BLaER1 (cell line): ENCODE results near the gene NSD1.
A peak's percentile ranks its signal among the peaks of the same experiment; 100 is the strongest.
"Not testable (repeated sequence)": the region's sequence is repeated elsewhere in the genome, so short reads cannot be mapped to it uniquely, and the experiment has no call there.

Source experiments
- H3K27ac ChIP-seq: shearing (Covaris generic); formaldehyde crosslinking; 2 replicates; pipeline ENCODE4 v1.8.1; 2022
- H3K27me3 ChIP-seq: shearing (Covaris generic); formaldehyde crosslinking; 2 replicates; pipeline ENCODE4 v1.8.1; 2022
- H3K36me3 ChIP-seq: shearing (Covaris generic); formaldehyde crosslinking; 2 replicates; pipeline ENCODE4 v1.8.1; 2022
- H3K4me1 ChIP-seq: shearing (Covaris generic); formaldehyde crosslinking; 2 replicates; pipeline ENCODE4 v1.8.1; 2022
- H3K4me2 ChIP-seq: shearing (Covaris generic); formaldehyde crosslinking; 2 replicates; pipeline ENCODE4 v1.8.1; 2022
- H3K4me3 ChIP-seq: shearing (Covaris generic); formaldehyde crosslinking; 2 replicates; pipeline ENCODE4 v1.8.1; 2022
- H3K9ac ChIP-seq: shearing (Covaris generic); formaldehyde crosslinking; 2 replicates; pipeline ENCODE4 v1.8.1; 2022
- H3K9me3 ChIP-seq: shearing (Covaris generic); formaldehyde crosslinking; 2 replicates; pipeline ENCODE4 v1.8.1; 2022
- H4K20me1 ChIP-seq: shearing (Covaris generic); formaldehyde crosslinking; 2 replicates; pipeline ENCODE4 v1.8.1; 2022
- Cebpa-rat ChIP-seq: shearing (Covaris generic); IDR thresholded peaks from 2 replicates; pipeline ENCODE4 v1.8.1; 2022

Gene NSD1

DNA sequence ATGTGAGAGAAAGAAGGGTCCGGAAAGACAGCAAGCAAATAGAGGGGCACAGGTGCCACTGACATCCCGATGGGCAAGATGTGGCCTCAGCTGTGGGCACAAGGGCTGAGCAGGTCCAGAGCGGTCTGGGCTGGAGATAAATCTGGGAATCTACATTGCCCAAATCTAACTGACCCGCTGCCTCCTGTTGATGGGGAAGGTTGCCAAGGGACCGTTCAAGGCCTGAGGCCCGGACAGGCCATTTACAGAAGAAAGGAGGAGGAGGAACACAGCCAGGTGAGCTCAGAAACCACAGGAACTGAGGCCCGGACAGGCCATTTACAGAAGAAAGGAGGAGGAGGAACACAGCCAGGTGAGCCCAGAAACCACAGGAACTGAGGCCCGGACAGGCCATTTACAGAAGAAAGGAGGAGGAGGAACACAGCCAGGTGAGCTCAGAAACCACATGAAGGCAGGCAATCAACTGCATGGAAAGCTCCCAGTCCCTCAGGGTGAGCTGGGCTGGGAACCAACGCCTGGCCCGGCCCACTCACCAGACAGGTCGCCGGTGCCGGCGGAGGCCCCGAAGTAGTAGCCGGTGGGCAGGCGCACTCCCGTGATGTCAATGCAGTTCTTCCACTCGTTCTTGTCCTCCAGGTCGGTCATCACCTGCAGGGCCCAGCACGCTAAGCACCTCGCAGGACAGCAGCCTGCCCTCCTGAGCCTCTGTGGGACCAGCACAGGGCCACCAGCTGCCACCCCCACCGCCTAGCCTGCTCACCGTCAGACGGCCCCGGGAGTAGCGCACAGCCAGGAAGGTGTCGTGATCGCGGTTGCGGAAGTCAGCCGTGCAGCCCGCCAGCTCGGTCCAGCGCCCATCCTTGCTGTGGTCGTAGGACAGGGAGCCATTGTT, 203.3 kb downstream of the NSD1 start:
- H3K27ac ChIP-seq, result peak overlapping the region; percentile 96
- H3K36me3 ChIP-seq, result peaks cover 69% of the 10 kb centered on the region
- no peaks in the 10 kb centered on the region for H3K9me3 ChIP-seq
- no peak overlapping the region for H3K4me3 ChIP-seq
- peaks cover 32% of the 10 kb centered on the region for H4K20me1 ChIP-seq
- 0 out of 2 replicates have a peak overlapping the region, but pooled peaks have one; percentile 37 for H3K9ac ChIP-seq
- H3K27me3 ChIP-seq, result no peaks in the 10 kb centered on the region
- H3K4me2 ChIP-seq, result peak overlapping the region; percentile 96
- TF ChIP-seq Cebpa-rat, result no peak
- H3K4me1 ChIP-seq, result peaks cover 87% of the 10 kb centered on the region

DNA sequence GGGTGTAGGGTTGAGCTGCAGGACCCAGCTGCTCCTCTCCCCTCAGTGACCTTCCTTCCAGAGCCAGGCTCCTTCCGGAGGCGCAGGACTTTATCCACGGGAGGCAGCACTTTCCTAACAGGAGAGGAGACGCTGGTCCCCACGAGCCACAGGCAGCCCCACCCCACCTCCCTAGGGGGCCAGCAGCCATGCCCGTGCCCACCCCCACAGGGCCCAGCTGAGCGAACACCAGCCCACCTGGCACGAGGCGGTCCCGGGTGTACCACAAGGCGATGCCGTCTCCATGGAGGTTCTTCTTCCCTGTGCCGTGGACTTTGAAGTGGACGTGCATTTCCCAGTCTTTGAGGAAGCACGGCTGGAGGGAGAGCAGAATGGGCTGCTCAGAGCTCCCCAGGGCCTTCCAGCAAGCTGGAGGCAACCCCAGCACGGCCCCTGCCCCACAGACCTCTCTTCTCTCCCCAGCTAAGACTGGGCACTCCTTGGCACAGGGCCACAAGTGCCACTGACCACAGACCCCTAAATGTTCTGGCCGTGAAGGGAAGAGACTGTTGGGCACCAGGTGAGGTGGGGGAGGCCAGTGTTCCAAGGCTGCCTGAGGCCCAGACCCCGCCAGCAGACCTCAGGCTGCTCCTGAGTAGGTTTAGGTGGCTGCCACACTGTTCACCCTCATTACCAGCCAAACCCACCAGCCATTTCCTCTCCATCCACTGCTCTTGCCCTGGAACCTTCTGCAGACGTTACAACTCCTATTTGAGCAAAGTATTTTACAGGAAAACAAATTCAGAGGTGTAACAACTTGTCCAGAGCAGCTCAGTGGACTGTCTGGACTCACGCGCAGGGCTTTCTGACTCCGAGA, 204.9 kb downstream of the NSD1 start:
- peak overlapping the region; percentile 96 for H3K4me2 ChIP-seq
- H3K9ac ChIP-seq, result peak overlapping the region; percentile 62

DNA sequence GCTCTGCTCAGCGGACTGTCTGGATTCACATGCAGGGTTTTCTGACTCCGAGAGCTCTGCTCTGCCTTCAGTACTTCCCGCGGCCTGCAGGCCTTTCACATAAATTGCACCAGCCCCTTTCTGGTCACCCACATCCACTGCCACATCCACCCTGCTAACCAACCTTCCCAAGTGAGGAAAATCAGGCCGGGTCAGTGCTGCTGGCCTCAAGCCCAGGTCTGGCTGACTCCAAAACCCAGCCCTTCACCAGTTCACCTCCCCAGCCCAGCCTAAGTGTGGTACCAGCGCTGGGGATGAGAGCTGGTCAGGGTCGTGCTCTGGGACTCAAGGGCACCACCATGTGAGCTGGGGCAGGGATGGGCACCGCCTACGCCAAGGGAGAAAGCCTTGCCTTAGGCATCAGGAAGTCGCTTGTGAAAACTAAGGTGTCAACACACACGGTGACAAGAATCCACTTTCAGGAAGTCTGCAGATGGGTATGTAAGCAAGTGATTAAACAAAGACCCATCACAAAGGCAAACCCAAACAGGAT, 205.6 kb downstream of the NSD1 start:
- H4K20me1 ChIP-seq, result peaks cover 32% of the 10 kb centered on the region
- peaks cover 64% of the 10 kb centered on the region for H3K4me1 ChIP-seq
- H3K9ac ChIP-seq, result peak overlapping the region; percentile 62
- no peak overlapping the region for H3K4me3 ChIP-seq
- peaks cover 82% of the 10 kb centered on the region for H3K36me3 ChIP-seq
- H3K4me2 ChIP-seq, result peak overlapping the region; percentile 96
- H3K9me3 ChIP-seq, result no peaks in the 10 kb centered on the region
- peak overlapping the region; percentile 96 for H3K27ac ChIP-seq
- no peak for TF ChIP-seq Cebpa-rat
- no peaks in the 10 kb centered on the region for H3K27me3 ChIP-seq

More for the DNA sequence above, 204.9 kb downstream of the NSD1 start:
- Histone ChIP-seq H3K4me1 (peaks cover 71% of the 10 kb centered on the region), H3K27me3 (no peaks in the 10 kb centered on the region), H3K36me3 (peaks cover 80% of the 10 kb centered on the region), H4K20me1 (peaks cover 32% of the 10 kb centered on the region), H3K27ac (peak overlapping the region; percentile 96), H3K9me3 (no peaks in the 10 kb centered on the region), H3K4me3 (no peak overlapping the region)
- TF ChIP-seq Cebpa-rat, result no peak

DNA sequence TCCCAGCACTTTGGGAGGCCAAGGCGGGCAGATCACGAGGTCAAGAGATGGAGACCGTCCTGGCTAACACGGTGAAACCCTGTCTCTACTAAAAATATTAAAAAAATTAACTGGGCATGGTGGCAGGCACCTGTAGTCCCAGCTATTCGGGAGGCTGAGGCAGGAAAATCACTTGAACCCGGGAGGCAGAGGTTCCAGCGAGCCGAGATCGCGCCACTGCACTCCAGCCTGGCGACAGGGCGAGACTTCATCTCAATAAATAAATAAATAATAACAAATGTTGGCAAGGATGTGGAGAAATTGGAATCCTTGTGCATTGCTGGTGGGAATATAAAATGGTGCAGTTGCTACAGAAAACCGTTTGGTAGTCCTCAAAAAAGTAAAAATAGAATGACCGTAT, 209.4 kb downstream of the NSD1 start:
- not testable (repeated sequence) for H3K27me3 ChIP-seq, H3K9me3 ChIP-seq, H3K4me2 ChIP-seq, H3K27ac ChIP-seq, H3K4me3 ChIP-seq, H3K9ac ChIP-seq
- H4K20me1 ChIP-seq, result peaks cover 49% of the 10 kb centered on the region
- H3K36me3 ChIP-seq, result peaks cover 80% of the 10 kb centered on the region
- peaks cover 36% of the 10 kb centered on the region for H3K4me1 ChIP-seq

DNA sequence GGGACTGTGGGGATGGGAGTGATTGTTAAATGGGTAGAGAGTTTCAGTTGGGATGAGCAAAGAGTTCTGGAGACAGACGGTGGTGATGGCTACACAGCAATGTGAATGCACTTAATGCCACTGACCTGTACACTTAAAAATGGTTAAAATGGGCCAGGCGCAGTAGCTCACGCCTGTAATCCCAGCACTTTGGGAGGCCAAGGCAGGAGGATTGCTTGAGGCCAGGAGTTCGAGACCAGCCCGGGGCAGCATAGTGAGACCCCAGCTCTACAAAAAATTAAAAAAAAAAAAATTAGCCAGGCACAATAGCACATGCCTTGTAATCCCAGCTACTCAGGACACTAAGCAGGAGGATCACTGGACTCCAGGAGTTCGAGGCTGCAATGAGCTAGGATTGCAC, 210.2 kb downstream of the NSD1 start:
- H3K9ac ChIP-seq, result no peak overlapping the region
- H3K27ac ChIP-seq, result no peak overlapping the region
- no peaks in the 10 kb centered on the region for H3K27me3 ChIP-seq
- no peak overlapping the region for H3K4me2 ChIP-seq
- H3K4me1 ChIP-seq, result peaks cover 36% of the 10 kb centered on the region
- peaks cover 49% of the 10 kb centered on the region for H4K20me1 ChIP-seq
- no peak overlapping the region for H3K4me3 ChIP-seq
- H3K36me3 ChIP-seq, result peaks cover 75% of the 10 kb centered on the region
- TF ChIP-seq Cebpa-rat, result no peak
- H3K9me3 ChIP-seq, result no peaks in the 10 kb centered on the region

DNA sequence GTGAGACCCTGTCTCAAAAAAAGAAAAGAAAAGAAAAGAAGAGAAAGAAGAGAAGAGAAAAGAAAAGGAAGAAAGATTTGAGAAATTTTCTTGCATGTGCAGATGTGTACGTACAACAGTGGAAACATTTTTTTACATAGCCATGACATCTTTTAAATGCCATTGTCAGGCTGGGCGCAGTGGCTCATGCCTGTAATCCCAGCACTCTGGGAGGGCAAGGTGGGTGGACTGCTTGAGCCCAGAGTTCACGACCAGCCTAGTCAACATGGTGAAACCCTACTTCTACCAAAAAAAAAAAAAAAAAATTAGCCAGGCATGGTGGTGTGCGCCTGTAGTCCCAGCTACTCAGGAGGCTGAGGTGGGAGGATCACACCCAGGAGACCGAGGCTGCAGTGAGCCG, 211.3 kb downstream of the NSD1 start:
- H3K27ac ChIP-seq, result no peak overlapping the region
- no peak overlapping the region for H3K9ac ChIP-seq
- no peak overlapping the region for H3K4me3 ChIP-seq
- H3K9me3 ChIP-seq, result no peaks in the 10 kb centered on the region
- TF ChIP-seq Cebpa-rat, result no peak
- peaks cover 36% of the 10 kb centered on the region for H3K4me1 ChIP-seq
- peaks cover 80% of the 10 kb centered on the region for H3K36me3 ChIP-seq
- no peaks in the 10 kb centered on the region for H3K27me3 ChIP-seq
- no peak overlapping the region for H3K4me2 ChIP-seq
- peaks cover 50% of the 10 kb centered on the region for H4K20me1 ChIP-seq

DNA sequence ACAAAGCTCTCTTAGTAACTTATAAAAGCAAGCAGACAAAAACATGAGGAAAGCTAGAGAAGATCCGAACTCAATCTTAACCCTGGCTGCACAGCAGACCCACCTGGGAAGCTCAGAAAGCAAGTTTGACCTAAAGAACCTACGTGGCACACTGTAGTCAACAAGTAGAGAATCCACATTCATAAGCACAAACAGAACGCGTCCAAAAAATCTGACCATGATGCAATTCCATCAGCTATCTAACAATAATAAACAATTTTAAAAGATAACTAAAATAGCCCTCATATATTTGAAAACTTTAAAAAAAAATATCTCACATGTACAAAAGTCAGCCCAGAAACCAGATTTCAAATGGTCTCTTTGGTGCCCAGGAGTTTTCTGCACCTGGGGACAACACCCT, 213.2 kb downstream of the NSD1 start:
- Histone ChIP-seq H3K4me1 (peaks cover 40% of the 10 kb centered on the region), H3K4me2 (peak overlapping the region; percentile 18; the same call in 1 of the 2 replicates), H3K27me3 (no peaks in the 10 kb centered on the region), H3K27ac (no peak overlapping the region), H3K9ac (peak overlapping the region; percentile 28; the same call in 1 of the 2 replicates), H3K36me3 (peaks cover 71% of the 10 kb centered on the region), H3K9me3 (no peaks in the 10 kb centered on the region), H3K4me3 (no peak overlapping the region), H4K20me1 (peaks cover 63% of the 10 kb centered on the region)
- TF ChIP-seq Cebpa-rat, result no peak

DNA sequence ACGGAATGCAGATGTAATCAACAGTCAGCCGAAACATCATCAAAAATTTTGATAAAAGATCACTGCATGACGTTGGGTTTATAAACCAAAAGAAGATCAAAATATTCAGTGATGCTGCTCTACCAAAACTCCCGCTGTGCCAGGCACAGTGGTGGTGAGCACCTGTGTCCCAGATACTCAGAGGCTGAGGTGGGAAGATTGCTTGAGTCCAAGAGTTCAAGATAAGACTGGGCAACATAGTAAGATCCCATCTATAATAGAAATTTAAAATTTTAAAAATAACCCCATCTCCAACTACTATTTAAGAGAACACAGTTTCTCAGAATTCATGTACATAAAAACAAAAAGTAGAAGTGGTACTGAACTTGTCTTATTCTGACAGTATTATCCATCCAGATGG, 214.1 kb downstream of the NSD1 start:
- H3K4me3 ChIP-seq, result no peak overlapping the region
- no peaks in the 10 kb centered on the region for H3K9me3 ChIP-seq
- H4K20me1 ChIP-seq, result peaks cover 63% of the 10 kb centered on the region
- H3K36me3 ChIP-seq, result peaks cover 63% of the 10 kb centered on the region
- no peak overlapping the region for H3K27ac ChIP-seq
- H3K9ac ChIP-seq, result no peak overlapping the region
- H3K4me2 ChIP-seq, result peak overlapping the region; percentile 18; the same call in 1 of the 2 replicates
- H3K27me3 ChIP-seq, result no peaks in the 10 kb centered on the region
- TF ChIP-seq Cebpa-rat, result no peak
- peaks cover 47% of the 10 kb centered on the region for H3K4me1 ChIP-seq

DNA sequence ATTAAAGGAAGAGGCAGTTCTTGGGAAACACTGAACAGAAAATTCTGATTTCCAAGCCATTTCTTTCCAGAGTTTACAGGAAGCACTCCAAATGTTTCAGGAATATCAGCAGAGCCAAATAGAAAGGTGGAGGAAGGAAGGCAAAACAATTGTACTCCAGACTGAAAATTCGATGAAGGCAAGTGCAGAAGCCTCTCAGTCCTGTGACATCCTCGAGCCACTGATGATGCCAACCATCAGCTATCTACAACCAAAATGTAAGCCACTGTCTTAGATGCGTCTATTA, 215.7 kb downstream of the NSD1 start:
- no peak overlapping the region for H3K27ac ChIP-seq
- H3K4me3 ChIP-seq, result no peak overlapping the region
- H3K4me2 ChIP-seq, result peak overlapping the region; percentile 96
- no peak for TF ChIP-seq Cebpa-rat
- H3K27me3 ChIP-seq, result no peaks in the 10 kb centered on the region
- peaks cover 47% of the 10 kb centered on the region for H3K4me1 ChIP-seq
- peak overlapping the region; percentile 98; the same call in 1 of the 2 replicates for H3K9ac ChIP-seq
- H3K36me3 ChIP-seq, result peaks cover 47% of the 10 kb centered on the region
- no peaks in the 10 kb centered on the region for H3K9me3 ChIP-seq
- peaks cover 63% of the 10 kb centered on the region for H4K20me1 ChIP-seq
